Activated T-helper 1 cell treated with Interleukin-2 at 50 U/mL for 16 hours (primary cell): Measurements from ENCODE around the gene REG3A.

Experiments used
- DNase-seq: peaks from one replicate; pipeline ENCODE4 v3.0.0-alpha.2; 2020; ENCODE audit warnings: low read depth

Gene REG3A

DNA sequence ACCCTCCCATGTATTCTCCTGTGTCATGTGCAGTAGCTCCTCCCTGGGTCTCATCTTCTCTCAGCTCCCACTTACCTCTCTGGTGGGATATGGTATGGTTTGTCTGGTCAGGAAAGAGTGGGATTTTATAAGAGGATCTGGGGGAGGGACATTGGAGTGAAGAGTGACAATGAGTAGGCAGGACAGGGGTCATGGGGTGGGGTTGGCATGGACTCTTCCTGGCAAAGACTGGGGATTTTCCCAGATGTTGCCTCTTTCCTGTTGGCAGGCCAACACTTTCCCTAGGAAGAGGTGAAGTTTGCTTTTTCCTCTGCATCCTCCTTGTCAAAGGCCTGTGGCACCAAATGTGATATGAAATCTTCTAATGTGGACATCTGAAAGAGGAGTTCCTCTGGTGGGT, at the start of gene REG3A:
TSS of gene REG3A (minus strand) at position 101 of the 400 bp plus-strand sequence. CDS start 348 bp downstream, outside the sequence.
- no peak for DNase-seq

DNA sequence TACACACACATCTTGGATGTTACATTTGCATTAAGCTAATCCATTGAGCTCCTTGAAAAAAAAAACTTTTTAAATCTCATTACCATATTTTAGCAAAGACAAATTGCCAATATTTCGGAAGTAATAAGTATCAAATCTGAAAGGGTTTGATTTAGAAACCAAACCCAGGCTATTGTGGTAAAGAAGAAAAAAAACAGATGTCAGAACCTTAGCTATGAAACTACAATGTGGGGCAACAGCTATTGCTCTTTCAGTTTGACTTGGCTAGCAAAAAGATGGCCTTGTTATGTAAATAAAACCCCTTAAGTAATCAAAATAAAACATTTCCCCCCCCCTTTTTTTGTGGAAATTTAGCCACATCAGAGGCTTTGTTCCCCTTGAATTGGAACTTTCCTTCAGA, 41.2 kb upstream of the REG3A start:
- DNase-seq, result no peak

DNA sequence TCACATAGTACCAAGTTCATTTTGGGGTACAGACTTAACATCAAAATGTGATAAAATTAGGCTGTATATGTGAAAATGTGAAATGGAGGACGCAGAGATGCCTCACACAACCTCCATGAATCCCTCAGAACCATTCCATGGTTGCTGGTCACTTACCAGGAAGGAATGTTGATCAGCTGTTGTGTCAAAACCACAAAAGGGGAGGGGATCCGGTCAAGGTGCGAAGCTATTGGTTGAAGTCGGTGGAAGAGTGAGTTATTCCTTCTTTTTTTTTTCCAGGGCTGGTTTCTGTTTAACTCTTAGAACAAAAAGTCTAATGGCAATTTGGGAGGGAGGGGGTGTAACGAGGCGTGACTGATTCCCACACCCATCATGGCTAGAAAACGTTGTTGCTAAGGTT, 32.3 kb upstream of the REG3A start:
- DNase-seq, result no peak

DNA sequence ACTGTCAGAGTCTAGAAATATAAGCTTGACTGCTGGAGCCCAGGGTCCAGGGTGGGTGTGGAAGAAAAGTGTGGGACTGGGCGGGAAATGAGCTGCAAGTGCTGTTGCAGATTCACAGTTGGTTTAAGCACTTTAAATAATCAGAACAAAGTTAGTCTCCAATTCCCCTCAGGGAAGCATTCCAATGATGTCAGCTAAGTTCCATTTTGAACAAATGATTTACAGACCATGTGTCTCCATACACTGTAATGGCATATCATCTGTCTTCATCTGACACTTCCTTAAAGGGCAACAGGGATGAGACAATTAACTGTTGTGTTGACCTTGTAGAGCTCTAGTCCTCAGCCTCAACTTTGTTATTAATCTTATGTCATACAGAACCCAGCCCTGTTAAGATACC, 31.5 kb upstream of the REG3A start:
- DNase-seq, result no peak

DNA sequence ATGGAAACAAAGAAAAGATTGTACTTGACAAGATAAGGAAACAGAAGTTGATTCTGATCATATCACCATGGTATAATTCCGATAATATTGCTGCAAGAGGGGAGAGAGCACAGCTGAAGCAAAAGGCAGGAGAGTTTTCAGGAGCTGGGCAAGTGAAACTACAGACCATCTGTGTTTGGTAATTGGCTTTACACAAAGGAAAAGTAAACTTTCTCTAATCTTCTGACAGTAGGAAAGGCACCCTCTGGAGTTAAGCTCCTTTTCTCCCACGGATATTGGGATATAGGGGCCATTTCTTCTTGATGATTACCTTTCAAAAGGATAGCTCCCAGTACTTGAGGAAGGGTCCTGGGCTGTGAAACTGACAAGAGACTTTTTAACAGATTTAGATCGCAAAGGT, 29.9 kb upstream of the REG3A start:
- DNase-seq, result no peak

DNA sequence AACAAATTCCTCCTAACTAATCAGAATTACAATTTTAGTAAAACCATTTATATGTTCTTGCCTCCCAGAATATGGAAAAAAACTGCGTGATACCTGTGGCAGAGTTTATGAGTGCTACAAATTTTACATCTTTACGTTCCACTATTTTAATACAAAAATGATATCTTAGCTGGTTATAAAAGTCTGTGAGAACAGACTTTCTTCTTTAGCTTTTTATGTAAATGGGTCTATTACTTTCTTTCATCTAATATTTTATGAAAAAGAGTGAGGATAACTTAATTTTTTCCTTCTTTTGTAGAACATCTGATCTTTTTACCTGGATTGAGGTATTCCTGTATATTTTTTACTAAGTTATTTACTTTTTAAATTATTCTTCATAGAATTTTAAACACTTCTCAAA, 22.1 kb upstream of the REG3A start:
- no peak for DNase-seq

DNA sequence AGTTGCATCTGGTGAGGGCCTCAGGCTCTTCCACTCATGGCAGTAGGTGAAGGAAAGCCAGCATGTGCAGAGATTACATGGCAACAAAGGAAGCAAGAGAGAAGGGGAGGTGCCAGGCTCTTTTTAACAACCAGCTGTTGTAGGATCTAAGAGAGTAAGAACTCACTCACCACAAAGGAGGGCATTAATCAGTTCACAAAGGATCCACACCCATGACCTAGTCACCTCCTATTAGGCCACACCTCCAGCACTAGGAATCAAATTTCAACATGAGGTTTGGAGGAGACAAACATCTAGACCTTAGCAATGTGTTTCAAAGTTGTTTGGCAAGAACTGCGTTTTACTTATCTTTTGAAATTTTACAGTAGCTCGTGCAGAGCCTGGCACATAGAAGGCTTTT, 20.5 kb upstream of the REG3A start:
- DNase-seq, result no peak

DNA sequence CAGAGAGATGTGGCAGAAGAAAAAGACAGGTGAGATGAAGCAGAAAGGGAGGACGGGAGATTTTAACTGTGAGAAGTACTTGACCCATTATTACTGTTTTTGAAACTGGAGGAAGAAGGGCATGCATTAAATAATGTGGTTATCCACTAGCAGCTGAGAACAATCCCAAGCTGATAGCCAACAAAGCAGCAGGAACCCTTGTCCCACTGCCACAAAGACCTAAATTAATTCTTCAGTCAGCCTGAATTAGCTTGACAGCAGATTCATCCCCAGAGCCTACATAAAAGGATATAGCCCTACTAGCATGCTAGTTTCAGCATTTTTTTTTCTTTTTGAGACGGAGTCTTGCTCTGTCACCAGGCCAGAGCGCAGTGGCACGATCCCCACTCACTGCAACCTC, 19.5 kb upstream of the REG3A start:
- no peak for DNase-seq

DNA sequence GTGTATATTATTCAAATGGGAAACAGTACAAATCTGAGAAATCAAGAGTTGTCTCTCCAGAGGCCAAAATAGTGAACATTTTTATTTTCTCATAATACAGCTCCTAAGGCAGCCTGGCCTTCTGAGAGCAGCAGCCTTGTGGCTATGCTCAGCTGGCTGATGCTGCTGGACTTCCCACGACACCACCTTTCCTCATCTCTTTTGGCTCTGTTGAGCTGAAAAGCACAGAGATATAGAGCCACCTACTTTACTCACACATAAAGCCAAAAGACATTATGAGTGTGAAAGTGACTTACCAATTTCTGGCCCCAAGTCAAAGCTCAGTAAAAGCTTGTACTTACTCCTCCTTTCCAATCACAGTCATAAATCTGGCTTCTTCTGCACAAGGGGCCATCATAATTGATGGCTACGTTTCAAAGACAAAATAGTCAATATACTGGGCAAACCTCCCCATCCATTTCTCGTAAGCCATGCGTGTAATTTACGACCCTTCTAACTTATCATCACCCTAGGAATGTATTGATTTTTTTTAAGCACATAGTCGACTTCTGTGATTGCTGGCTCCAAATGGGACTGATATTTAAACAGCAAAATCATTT, 18.6 kb upstream of the REG3A start:
- DNase-seq, result no peak

DNA sequence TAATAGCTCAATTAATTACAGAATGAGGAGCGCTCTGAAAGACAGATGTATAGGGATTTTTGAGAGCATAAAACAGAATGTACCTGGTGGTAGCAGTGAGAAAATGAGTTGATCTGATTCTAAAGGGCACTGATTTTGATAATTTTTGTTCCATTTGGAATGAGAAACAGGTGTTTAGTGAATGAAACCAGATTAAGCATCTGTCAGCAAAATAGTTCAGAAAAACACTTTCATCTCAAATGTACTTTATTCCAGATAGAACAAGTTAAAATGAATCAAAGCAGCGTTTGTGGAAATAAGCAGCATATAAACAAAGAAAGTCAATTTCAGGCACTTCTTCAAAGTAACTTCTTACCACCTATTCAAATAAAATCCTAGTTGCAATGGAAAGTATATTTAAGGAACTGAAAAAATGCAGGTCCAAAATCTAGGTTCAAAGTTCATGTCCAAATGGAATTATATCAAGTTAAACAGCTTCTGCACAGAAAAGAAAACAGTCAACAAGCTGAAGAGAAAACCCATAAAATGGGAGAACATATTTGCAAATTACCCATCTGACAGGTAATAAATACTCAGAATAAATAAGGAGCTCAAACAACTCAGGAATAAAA, 11.9 kb upstream of the REG3A start:
- no peak for DNase-seq

DNA sequence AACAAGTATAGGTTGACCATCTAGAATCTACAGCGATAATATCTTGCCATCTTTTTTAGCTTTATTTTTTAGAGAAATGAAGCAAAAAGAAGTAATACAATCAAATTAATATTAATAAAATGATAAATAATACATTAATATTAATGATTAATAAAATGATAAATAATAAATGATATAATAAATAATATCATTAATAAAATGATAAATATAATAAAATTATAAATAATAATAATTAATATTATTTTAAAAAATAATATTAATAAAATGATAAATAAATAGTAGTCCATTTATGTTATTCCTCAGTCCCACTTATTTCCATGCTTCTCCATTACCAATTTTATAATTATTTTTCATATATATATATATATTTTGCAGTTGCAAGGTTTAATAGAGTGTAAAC, 3.2 kb upstream of the REG3A start:
- DNase-seq, result no peak

DNA sequence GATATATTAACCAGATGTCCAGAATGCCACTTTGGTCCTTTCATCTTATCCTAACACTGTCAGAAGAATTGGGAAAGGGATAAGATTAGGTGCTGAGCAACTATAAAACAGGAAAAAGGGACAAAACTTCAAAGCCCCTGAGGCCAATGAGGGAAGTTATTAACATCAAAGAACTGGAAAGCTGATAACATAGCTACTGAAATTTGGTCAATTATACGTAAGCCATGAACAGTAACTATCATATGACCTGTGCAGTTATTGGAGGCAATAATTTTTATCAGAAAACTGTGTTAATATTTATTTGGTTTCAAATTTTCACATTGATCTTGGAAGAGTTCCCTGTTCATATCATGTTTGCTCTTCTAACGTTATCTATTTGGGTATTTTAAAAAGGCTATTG, 2.6 kb upstream of the REG3A start:
- no peak for DNase-seq

DNA sequence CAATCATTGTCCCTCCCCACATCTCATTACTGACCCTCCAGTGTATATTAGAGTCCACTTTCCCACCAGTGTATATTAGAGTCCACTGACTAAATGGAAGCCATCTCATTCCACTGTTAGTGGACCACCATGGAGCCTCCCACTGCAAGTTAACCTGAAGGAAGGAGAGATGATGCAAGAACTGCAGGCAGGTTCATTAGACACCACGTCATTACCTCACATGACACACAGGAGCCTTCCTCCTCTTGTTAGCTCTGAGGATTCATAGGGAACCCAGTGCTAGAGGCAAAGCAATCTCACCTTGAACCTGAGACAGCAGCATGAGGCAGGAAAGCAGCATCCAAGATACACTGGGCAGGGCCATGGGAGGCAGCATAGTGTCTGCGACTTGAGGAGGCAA, 523 bp downstream of the REG3A start:
- no peak for DNase-seq

DNA sequence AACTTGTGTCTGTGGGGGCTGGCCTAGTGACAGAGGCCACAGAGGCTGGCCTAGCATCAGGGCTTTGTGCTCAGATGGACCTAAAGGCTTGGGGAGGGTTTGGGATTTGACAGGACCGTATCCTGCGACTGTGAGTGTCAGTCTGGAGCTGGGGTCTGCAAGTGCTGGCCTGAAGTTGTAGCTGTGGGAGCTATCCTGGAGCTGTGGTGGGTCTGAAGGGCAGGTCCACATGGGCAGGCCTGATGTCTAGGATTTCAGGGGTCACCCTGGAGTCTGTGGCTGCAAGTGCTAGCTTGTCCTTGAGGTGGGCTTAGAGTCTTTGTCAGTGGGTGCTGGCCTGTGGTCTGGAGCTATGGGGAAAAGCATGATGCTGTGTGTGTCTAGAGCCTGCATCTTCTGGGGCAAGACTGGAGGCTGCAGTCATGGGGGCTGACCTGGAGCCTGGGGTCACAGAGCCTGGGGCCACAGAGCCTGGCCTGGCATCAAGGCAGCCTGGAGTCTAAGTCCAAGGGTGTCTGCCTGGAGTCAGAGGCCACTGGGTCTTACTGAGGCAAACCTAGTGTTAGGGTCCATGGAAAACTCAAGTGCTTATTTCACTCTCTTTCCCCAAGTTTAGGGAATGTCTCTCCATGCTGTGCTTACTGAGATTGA, 3.6 kb downstream of the REG3A start:
- DNase-seq, result no peak

DNA sequence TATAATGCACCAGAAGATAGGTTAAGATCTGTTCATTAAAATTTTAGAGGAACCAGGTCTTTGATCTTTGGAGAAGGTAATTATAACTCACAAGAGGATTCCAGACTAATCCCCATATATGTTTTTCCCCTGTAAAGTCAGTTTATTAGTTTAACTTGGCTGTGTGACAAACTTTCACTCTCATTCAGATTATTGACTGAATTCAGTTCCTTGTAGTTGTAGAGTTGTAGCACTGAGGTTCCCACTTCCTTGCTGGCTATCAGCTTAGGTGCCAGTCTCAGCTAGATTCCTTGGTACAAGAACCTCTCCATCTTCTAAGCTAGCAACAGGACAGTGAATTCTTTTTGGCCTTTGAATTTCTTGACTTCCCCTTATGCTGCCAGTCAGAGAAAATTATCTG, 20.1 kb downstream of the REG3A start:
- no peak for DNase-seq

DNA sequence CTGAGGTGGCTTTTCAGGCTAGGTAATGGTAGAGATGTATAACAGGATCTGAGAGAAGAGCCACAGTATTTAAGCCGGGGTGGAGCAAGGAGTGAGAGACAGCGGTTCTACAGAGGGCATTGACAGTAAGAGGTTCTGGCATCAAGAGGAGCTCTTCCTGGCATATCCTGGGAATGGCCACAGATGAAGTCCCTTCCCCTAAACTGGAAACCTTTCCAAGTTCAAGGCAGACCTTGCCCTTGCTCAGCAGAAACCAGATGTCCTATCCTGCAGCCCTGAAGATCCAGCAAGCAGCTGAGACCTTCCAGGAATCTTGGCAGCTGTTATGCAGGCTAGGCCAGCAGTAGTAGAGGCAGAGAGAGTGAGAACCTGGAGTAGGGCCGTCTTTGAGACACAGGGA, 21.2 kb downstream of the REG3A start:
- no peak for DNase-seq

DNA sequence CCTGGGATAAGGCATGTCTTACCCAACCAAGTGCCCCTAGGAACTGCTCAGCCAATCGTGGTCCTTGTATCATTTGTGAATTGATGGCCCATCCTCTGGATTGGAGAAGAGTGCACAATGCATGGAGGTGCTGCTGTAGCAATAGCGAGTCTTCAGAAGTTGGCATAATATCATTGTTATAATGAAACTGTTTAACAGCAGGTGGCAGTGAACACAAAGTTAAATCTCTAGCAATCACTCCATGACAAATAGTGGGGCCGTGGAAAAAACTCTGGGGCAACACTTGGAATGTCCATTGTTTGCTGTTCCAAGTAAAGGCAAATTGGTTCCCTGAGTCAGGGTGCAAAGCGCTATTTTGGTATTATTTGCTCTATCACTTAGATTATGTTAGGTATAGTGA, 27.9 kb downstream of the REG3A start:
- DNase-seq, result no peak

DNA sequence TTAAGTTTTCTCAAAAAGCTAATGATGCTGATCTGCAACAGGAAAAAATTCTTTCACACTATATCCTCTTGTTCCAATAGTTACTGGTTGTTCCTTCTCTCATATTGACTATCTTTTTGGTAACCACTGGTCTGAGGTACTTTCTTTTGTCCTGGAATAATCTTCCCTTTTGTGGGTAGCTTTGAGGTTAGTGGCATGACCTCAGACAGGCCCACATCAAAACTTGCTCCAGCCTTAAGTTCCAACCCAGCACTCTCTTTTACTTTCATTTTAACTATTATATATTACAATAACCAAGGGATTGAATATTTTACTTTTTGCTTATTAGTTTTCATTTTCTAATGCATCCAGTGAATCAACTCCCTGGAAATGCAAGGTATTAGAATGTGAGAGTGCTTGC, 29.7 kb downstream of the REG3A start:
- DNase-seq, result no peak

DNA sequence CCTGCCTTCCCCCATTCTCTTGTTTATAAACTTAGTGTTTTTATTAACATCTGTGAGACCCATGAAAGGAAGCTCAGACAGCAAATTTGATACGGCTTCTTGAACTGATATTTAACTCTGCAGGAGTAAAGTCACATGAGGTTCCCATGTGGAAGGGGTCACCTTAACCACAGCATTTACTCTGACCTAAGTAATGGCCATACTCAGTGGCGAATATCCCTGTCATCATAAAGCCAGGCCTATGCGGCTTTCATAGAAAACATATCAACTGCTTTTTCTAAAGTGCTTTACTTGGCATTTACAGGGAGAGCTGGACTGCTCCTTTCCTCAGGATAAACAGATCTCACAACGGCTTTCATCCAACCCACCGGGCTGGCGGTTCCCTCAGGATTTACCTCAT, 30.3 kb downstream of the REG3A start:
- DNase-seq, result no peak

DNA sequence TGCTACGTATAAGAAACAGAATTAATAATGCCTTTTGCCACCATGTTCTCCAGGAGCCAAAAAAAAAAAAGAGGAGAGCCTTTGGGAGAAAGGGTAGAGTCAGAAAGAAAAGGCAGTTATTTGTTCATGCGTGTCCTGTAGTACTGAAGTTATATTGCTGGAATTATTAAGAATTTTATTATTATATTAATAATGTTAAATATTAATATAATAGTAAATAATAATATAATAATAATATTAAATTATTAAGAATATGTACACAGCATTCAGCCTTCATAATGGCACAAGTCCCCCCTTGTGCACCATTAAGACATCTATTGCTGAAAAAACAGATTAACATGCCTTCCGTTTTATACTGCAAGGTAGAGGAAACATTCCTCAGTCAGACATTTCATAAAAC, 31.1 kb downstream of the REG3A start:
- no peak for DNase-seq

DNA sequence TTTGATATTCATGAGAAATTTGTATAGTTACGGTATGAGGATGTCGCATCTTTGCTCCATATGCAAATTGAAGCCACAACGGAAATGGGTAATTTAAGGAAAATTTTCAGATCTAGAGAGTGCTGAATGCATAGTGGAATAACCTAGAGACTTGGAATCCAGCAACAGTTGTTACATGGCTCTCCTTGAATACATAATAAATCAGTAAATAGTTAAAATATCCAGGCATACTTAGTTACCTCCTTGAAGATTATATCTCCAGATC, 33.9 kb downstream of the REG3A start:
- no peak for DNase-seq

DNA sequence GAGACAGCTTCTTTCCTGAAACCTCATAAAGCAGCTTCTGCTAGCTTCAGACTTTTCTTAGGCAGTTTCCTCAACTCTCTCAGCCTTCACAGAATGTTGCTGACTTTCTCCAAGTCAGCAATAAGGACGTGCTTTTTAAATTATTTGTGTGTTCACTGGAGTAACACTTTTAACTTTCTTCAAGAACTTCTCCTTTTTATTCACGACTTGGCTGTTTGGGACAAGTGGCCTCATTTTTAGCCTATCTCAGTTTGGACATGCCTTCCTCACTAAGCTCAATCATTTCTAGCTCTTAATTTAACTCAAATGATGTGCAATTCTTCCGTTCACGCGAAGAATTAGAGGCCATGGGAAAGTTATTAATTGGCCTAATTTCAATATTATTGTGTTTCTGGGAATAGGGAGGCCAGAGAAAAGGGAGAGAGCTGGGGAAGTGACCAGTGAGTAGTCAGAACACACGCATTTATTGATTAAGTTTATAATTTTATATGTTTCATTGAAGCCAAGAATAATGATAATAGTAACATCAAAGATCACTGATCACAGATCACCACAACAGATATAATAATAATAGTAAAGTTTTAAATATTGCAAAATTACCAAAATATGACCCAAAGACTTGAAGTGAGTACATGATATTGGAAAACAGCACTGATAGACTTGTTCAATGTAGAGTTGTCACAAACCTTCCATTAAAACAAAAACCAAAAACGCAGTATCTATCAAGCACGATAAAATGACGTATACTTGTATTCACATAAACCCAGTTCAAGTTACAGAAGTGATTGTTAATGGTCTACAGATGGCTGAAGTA, 34.4 kb downstream of the REG3A start:
- no peak for DNase-seq

DNA sequence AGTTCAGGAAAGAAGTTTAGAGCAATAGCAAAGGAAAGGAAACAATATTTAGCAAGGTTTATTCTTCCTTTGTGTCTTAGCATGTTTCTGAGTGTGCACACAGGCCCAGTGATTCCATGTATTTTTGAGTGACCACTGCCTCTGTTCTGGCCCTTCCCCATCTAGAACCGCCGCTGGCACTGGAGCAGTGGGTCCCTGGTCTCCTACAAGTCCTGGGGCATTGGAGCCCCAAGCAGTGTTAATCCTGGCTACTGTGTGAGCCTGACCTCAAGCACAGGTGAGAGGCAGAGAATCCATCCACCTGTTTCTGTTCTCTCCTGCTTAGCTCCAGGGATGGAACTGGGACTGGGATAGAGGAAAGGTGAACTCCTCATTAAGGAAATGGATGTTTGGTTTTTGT, 36.9 kb downstream of the REG3A start:
- no peak for DNase-seq
